ENCODE data around the gene KLHL5. TPM values are rescaled to one million over a fixed set of nuclear protein-coding genes. Genes with fewer than 3 reads are reported as not detected.
"Not testable (repeated sequence)": the region's sequence is repeated elsewhere in the genome, so short reads cannot be mapped to it uniquely, and the experiment has no call there.

Gene KLHL5
- polyA plus RNA-seq, 2 donors: 2.9 to 10.2 TPM

DNA sequence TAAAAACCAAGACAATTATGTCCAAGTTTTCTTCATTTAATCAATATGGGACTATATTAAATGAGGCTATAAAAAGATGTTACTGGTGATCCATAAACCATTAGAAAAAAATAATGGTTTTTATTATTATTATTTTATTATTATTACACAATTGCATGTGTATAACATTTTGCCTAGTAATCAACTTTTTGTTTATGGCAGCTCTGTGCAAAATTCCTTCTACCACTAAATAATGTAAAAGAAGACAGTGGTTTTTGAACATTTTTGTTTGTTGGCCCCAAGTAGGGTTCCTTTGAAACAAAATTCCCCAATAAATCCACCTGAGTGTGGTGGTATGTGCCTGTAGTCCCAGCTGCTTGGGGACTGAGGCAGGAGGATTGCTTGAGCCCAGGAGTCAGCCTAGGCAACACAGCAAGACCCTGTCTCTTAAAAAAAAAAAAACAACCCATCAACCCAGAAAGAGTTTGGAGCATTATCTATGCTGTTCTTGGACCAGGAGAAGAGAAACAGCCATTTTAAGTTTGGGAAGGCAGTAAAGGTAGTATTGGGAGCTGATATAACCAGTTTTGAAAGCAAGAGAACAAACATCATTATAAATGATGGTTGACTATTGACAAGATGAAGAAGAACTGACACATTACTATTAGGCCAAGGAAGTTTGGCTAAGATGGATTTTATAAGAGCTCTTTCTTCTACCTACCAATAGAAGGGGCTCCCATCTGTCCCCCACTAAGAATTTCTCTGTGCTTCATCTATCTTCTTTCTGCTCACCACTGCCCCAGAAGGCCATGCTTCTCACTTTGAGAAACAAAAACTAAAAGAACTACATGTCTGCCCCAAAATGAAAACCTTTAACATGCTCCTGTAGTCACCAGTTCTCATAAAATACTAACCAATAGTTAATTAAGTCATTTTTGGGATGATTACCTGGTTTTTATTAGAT, 32.0 kb upstream of the KLHL5 start:
- no peaks in the 10 kb centered on the region for H3K4me1 ChIP-seq (ENCODE audit: control insufficient read depth in 2 of 2, insufficient read depth in 2 of 2, low read length in 1 of 2)
- H3K9me3 ChIP-seq (ENCODE audit: control insufficient read depth in 2 of 2, insufficient read depth in 1 of 2, low read depth in 1 of 2, low read length in 1 of 2): no peaks in the 10 kb centered on the region
- no peak overlapping the region for H3K27ac ChIP-seq (ENCODE audit: low read depth in 2 of 2, low read length in 1 of 2)
- H3K27me3 ChIP-seq (ENCODE audit: control insufficient read depth in 1 of 2, insufficient read depth in 2 of 2, low read length in 2 of 2): no peaks in the 10 kb centered on the region
- no peaks in the 10 kb centered on the region for H3K36me3 ChIP-seq (ENCODE audit: control insufficient read depth in 2 of 2, insufficient read depth in 2 of 2, low read length in 1 of 2)
- H3K4me3 ChIP-seq (ENCODE audit: low read depth in 1 of 2, low read length in 2 of 2): no peak overlapping the region

DNA sequence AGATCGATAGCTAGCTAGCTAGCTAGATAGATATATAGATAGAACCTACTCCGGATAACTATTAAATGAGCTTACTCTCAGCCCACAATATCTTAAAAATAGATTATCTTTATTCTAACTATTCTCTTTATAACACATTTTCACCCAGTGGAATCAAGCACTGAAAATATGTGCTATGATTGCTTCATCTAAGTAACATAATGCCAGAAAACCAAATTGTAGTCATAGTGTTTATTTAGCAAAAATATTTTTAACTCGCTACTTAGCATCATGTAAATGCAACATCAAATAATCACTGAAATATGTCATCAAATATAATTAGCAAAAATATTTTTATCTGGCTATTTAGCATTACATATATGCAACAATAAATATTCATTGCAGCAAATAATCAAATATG, 31.3 kb upstream of the KLHL5 start:
- Histone ChIP-seq H3K4me3 (ENCODE audit: low read depth in 1 of 2, low read length in 2 of 2) (no peak overlapping the region), H3K36me3 (ENCODE audit: control insufficient read depth in 2 of 2, insufficient read depth in 2 of 2, low read length in 1 of 2) (no peaks in the 10 kb centered on the region), H3K9me3 (ENCODE audit: control insufficient read depth in 2 of 2, insufficient read depth in 1 of 2, low read depth in 1 of 2, low read length in 1 of 2) (no peaks in the 10 kb centered on the region)

DNA sequence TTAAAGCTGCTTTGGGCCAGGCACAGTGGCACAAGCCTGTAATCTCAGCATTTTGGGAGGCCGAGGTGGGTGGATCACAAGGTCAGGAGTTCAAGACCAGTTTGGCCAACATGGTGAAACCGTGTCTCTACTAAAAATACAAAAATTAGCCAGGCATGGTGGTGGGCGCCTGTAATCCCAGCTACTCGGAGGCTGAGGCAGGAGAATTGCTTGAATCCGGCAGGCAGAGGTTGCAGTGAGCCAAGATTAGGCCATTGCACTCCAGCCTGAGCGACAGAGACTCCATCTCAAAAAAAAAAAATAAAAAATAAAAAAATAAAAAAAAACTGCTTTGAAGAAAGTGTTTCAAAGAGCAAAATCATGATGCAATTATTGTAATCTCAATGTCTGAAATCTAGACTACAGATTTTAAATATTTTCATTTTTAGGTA, 30.4 kb upstream of the KLHL5 start:
- H3K36me3 ChIP-seq (ENCODE audit: control insufficient read depth in 2 of 2, insufficient read depth in 2 of 2, low read length in 1 of 2); H3K27ac ChIP-seq (ENCODE audit: low read depth in 2 of 2, low read length in 1 of 2); H3K4me3 ChIP-seq (ENCODE audit: low read depth in 1 of 2, low read length in 2 of 2); H3K27me3 ChIP-seq (ENCODE audit: control insufficient read depth in 1 of 2, insufficient read depth in 2 of 2, low read length in 2 of 2); H3K4me1 ChIP-seq (ENCODE audit: control insufficient read depth in 2 of 2, insufficient read depth in 2 of 2, low read length in 1 of 2); H3K9me3 ChIP-seq (ENCODE audit: control insufficient read depth in 2 of 2, insufficient read depth in 1 of 2, low read depth in 1 of 2, low read length in 1 of 2): not testable (repeated sequence)
- WGBS, 2 donors: 80 to 83% methylated on average over 6 of the region's 6 CpGs

More for the DNA sequence above, 31.3 kb upstream of the KLHL5 start:
- WGBS, 2 donors: 74 to 75% methylated on average over 3 of the region's 3 CpGs
- H3K27me3 ChIP-seq (ENCODE audit: control insufficient read depth in 1 of 2, insufficient read depth in 2 of 2, low read length in 2 of 2): no peaks in the 10 kb centered on the region
- H3K4me1 ChIP-seq (ENCODE audit: control insufficient read depth in 2 of 2, insufficient read depth in 2 of 2, low read length in 1 of 2): no peaks in the 10 kb centered on the region
- H3K27ac ChIP-seq (ENCODE audit: low read depth in 2 of 2, low read length in 1 of 2): no peak overlapping the region

DNA sequence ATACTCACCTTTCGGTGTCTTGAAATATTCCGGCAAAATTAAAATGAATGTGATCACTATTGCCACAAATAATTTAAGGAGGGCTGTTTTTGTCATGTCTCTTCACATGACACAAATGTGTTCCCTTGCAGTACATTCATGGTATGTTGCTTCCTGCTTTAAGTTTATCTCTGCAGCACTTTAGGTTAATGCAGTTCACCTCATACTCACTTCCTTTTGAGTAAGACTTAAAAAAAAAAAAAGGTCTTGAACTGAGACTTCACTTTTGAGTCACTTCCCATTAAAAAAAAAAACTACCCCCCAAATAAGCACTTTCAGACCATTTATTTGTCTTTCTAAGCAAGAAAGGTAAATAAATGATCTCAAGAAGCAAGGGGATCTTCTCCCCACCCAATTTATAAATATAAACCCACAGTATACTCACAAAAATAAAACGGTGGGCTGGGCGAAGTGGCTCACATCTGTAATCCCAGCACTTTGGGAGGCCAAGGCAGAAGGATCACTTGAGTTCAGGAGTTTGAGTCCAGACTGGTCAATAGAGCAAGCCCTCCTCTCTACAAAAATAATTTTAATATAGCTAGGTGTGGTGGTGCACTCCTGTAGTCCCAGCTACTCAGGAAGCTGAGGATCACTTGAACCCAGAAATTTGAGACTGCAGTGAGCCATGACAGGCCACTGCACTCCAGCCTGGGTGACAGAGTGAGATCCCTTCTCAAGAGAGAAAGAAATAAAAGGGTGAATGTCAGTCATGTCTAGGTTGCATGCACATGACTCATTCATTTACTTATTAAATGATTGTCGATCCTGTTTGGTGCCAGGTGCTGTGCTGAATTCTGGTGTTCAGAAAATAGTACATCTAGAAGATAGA, 29.6 kb upstream of the KLHL5 start, which contains the start of gene TMEM156:
Gene TMEM156, minus strand, starts transcription at position 192 of the 868 bp plus-strand sequence. Its CDS starts 96 bp downstream, at position 96.
- Histone ChIP-seq H3K4me1 (ENCODE audit: control insufficient read depth in 2 of 2, insufficient read depth in 2 of 2, low read length in 1 of 2) (peaks cover 0 to 3% of the 10 kb centered on the region in 2 donors), H3K27me3 (ENCODE audit: control insufficient read depth in 1 of 2, insufficient read depth in 2 of 2, low read length in 2 of 2) (no peaks in the 10 kb centered on the region), H3K36me3 (ENCODE audit: control insufficient read depth in 2 of 2, insufficient read depth in 2 of 2, low read length in 1 of 2) (no peaks in the 10 kb centered on the region), H3K4me3 (ENCODE audit: low read depth in 1 of 2, low read length in 2 of 2) (no peak within 1 kb of the TSS), H3K9me3 (ENCODE audit: control insufficient read depth in 2 of 2, insufficient read depth in 1 of 2, low read depth in 1 of 2, low read length in 1 of 2) (no peaks in the 10 kb centered on the region), H3K27ac (ENCODE audit: low read depth in 2 of 2, low read length in 1 of 2) (peak within 1 kb of the TSS; percentile 42 to 73)
- 59 to 60% methylated on average over 5 of the region's 5 CpGs for WGBS, 2 donors

DNA sequence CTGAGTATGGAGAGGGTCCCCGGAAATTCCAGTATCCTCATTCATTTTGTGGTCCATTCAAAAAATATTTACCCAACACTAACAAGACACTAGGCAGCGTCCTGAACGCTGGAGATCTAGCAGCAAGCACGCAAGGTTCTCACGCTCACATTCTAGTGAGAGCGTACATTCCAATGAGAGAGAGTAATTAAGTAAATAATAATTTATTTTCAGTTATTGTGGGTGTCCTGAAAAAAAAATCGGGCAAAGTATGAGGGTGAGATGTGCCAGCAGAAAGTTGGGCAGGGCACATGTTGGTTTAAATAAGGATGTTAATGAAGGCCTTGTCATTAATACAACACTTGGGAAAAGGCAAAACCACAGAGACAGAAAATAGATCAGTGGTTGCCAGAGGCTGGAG, 25.9 kb upstream of the KLHL5 start:
- H3K27me3 ChIP-seq (ENCODE audit: control insufficient read depth in 1 of 2, insufficient read depth in 2 of 2, low read length in 2 of 2): no peaks in the 10 kb centered on the region
- H3K36me3 ChIP-seq (ENCODE audit: control insufficient read depth in 2 of 2, insufficient read depth in 2 of 2, low read length in 1 of 2): no peaks in the 10 kb centered on the region
- no peak overlapping the region for H3K27ac ChIP-seq (ENCODE audit: low read depth in 2 of 2, low read length in 1 of 2)
- 66 to 71% methylated on average over 7 of the region's 7 CpGs for WGBS, 2 donors
- H3K4me3 ChIP-seq (ENCODE audit: low read depth in 1 of 2, low read length in 2 of 2): no peak overlapping the region
- H3K4me1 ChIP-seq (ENCODE audit: control insufficient read depth in 2 of 2, insufficient read depth in 2 of 2, low read length in 1 of 2): peaks cover 0 to 4% of the 10 kb centered on the region in 2 donors
- H3K9me3 ChIP-seq (ENCODE audit: control insufficient read depth in 2 of 2, insufficient read depth in 1 of 2, low read depth in 1 of 2, low read length in 1 of 2): no peaks in the 10 kb centered on the region

DNA sequence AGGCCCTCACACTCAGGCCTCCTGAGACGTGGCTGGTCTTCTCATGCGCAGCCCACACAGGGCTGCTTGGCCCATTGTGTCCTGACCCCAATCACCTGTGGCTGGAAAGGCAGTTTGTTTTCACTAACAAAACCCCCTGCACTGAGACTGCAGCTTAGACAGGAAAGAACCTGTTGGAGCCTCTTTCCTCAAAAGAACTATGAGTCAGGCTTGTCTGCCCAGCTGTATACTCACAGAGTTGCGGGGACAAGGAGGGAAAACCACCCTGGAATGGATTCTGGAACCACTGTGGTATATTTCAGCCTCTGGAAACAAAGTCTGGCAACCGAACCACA, 24.6 kb upstream of the KLHL5 start:
- Histone ChIP-seq H3K27ac (ENCODE audit: low read depth in 2 of 2, low read length in 1 of 2) (peak overlapping the region; percentile 27 to 71), H3K27me3 (ENCODE audit: control insufficient read depth in 1 of 2, insufficient read depth in 2 of 2, low read length in 2 of 2) (no peaks in the 10 kb centered on the region), H3K4me3 (ENCODE audit: low read depth in 1 of 2, low read length in 2 of 2) (no peak overlapping the region), H3K4me1 (ENCODE audit: control insufficient read depth in 2 of 2, insufficient read depth in 2 of 2, low read length in 1 of 2) (peaks cover 0 to 4% of the 10 kb centered on the region in 2 donors), H3K9me3 (ENCODE audit: control insufficient read depth in 2 of 2, insufficient read depth in 1 of 2, low read depth in 1 of 2, low read length in 1 of 2) (no peaks in the 10 kb centered on the region), H3K36me3 (ENCODE audit: control insufficient read depth in 2 of 2, insufficient read depth in 2 of 2, low read length in 1 of 2) (no peaks in the 10 kb centered on the region)
- 51 to 63% methylated on average over 4 of the region's 4 CpGs for WGBS, 2 donors

DNA sequence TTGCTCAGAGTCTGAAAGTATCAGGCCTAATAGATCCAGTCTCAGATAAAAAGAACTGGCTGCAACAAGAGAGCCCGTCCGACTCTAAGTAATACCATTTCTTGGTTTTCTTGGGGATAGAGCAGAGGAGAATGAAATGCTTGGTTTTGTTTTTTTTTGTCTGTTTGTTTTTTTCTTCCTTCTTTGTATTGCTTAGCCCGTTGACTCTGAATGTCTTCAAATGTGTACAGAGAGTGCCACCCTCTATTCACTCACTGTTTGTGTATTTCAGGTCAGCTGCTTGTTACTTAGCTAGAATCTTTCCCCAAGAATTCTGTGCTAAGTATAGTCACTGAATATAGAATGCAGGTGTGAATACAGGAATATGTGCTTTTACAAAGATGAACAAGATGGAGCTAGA, 24.1 kb upstream of the KLHL5 start:
- 50 to 55% methylated on average over 3 of the region's 3 CpGs for WGBS, 2 donors

DNA sequence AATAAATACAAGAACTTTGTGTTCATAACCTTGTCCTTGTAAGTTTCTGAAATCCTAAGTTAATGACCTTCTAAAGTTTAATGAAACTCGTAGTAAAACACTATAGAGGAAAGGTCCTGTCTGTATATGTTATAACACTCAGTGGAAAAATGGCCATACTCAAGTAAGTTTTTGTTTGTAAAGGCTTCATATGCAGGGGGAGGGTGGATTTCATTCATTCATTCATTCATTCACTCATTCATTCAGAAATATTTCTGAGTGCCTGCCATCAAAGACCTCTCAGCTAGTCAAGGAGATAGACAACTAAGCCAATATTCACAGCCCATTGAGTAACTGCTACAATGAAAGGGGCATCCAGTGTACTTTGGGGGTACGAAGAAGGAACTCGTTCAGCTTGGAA, 22.9 kb upstream of the KLHL5 start:
- Histone ChIP-seq H3K4me3 (ENCODE audit: low read depth in 1 of 2, low read length in 2 of 2) (no peak overlapping the region), H3K9me3 (ENCODE audit: control insufficient read depth in 2 of 2, insufficient read depth in 1 of 2, low read depth in 1 of 2, low read length in 1 of 2) (no peaks in the 10 kb centered on the region), H3K4me1 (ENCODE audit: control insufficient read depth in 2 of 2, insufficient read depth in 2 of 2, low read length in 1 of 2) (peaks cover 0 to 4% of the 10 kb centered on the region in 2 donors), H3K36me3 (ENCODE audit: control insufficient read depth in 2 of 2, insufficient read depth in 2 of 2, low read length in 1 of 2) (no peaks in the 10 kb centered on the region), H3K27ac (ENCODE audit: low read depth in 2 of 2, low read length in 1 of 2) (no peak overlapping the region), H3K27me3 (ENCODE audit: control insufficient read depth in 1 of 2, insufficient read depth in 2 of 2, low read length in 2 of 2) (no peaks in the 10 kb centered on the region)
- WGBS, 2 donors: 94 to 96% methylated on average over 3 of the region's 3 CpGs

More for the DNA sequence above, 24.1 kb upstream of the KLHL5 start:
- H3K4me1 ChIP-seq (ENCODE audit: control insufficient read depth in 2 of 2, insufficient read depth in 2 of 2, low read length in 1 of 2): peaks cover 0 to 4% of the 10 kb centered on the region in 2 donors
- no peaks in the 10 kb centered on the region for H3K9me3 ChIP-seq (ENCODE audit: control insufficient read depth in 2 of 2, insufficient read depth in 1 of 2, low read depth in 1 of 2, low read length in 1 of 2)
- no peaks in the 10 kb centered on the region for H3K36me3 ChIP-seq (ENCODE audit: control insufficient read depth in 2 of 2, insufficient read depth in 2 of 2, low read length in 1 of 2)
- H3K27ac ChIP-seq (ENCODE audit: low read depth in 2 of 2, low read length in 1 of 2): no peak overlapping the region
- no peak overlapping the region for H3K4me3 ChIP-seq (ENCODE audit: low read depth in 1 of 2, low read length in 2 of 2)
- no peaks in the 10 kb centered on the region for H3K27me3 ChIP-seq (ENCODE audit: control insufficient read depth in 1 of 2, insufficient read depth in 2 of 2, low read length in 2 of 2)

DNA sequence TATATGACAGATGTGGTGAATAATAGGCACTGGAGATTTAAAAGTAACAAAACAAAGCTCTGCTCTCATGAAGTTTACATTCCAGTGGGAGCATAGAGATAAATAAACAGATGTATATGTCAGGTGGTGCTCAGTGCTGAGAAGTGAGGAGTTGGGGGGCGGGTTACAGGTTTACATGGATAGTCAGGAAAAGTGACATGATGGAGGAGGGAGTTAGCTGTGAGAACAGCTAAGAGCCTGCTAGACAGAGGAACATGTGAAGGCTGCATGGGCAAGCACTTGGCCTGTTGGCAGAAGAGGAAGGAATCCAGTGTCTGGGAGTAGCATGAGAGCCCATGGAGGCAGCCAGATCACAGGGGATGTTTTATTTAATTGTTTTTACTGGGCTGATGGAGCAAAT, 19.7 kb upstream of the KLHL5 start:
- 79 to 85% methylated on average over 1 of the region's 1 CpG for WGBS, 2 donors
- peaks cover 0 to 2% of the 10 kb centered on the region in 2 donors for H3K4me1 ChIP-seq (ENCODE audit: control insufficient read depth in 2 of 2, insufficient read depth in 2 of 2, low read length in 1 of 2)
- H3K36me3 ChIP-seq (ENCODE audit: control insufficient read depth in 2 of 2, insufficient read depth in 2 of 2, low read length in 1 of 2): no peaks in the 10 kb centered on the region
- H3K27me3 ChIP-seq (ENCODE audit: control insufficient read depth in 1 of 2, insufficient read depth in 2 of 2, low read length in 2 of 2): no peaks in the 10 kb centered on the region
- H3K9me3 ChIP-seq (ENCODE audit: control insufficient read depth in 2 of 2, insufficient read depth in 1 of 2, low read depth in 1 of 2, low read length in 1 of 2): no peaks in the 10 kb centered on the region
- peak overlapping the region in 1 of 2 donors; percentile 55 for H3K27ac ChIP-seq (ENCODE audit: low read depth in 2 of 2, low read length in 1 of 2)
- H3K4me3 ChIP-seq (ENCODE audit: low read depth in 1 of 2, low read length in 2 of 2): no peak overlapping the region

Measured in esophagus (tissue), 2 donors.